OCI-LY7 (cell line): ENCODE results near the gene SPSB3. TPM values are rescaled to one million over a fixed set of nuclear protein-coding genes. Genes with fewer than 3 reads are reported as not detected.

Experiments used
- Bru-seq: library from RNA; stranded (reverse); fragments of 400-500 nt; gene quantifications from one replicate; lab custom pipeline; 2021; lab: Mats Ljungman, UMichigan
- BruChase-seq, 2 experiments: library from RNA; stranded (reverse); fragments of 400-500 nt; gene quantifications; one replicate each; lab custom pipeline; 2021; lab: Mats Ljungman, UMichigan
- BruUV-seq: library from RNA; stranded (reverse); fragments of 400-500 nt; replicated peaks from 2 replicates; lab custom pipeline; 2021; lab: Mats Ljungman, UMichigan
- CTCF ChIA-PET: fragments of 300-600 bp; sonication (Branson Sonifier 250); formaldehyde crosslinking; loops from one replicate; lab custom pipeline; 2022; ENCODE audit warnings: antibody characterized with exemption; ENCODE audit not compliant: unreplicated experiment; lab: Charles Lee
- POLR2A ChIA-PET: fragments of 300-600 bp; sonication (Branson Sonifier 250); formaldehyde crosslinking; loops from one replicate; lab custom pipeline; 2022; ENCODE audit warnings: antibody characterized with exemption; lab: Charles Lee
- DNase-seq: peaks from one replicate; pipeline ENCODE4 v3.0.0-alpha.2; 2015; ENCODE audit warnings: low spot score
- H2AFZ ChIP-seq: fragments of 200-600 bp; sonication (generic), shearing (Covaris generic); 2 replicates; pipeline ENCODE4 v1.6.1; 2014; ENCODE audit warnings: mild to moderate bottlenecking, antibody characterized with exemption, low read length, moderate library complexity
- H3K27ac ChIP-seq: fragments of 200-600 bp; sonication (generic); 2 replicates; pipeline ENCODE4 v1.5.1; 2014; ENCODE audit warnings: mixed run types, low read depth, mild to moderate bottlenecking, moderate library complexity, low read length, inconsistent platforms; ENCODE audit not compliant: poor library complexity, severe bottlenecking
- H3K36me3 ChIP-seq: fragments of 200-600 bp; sonication (generic); 2 replicates; pipeline ENCODE4 v1.6.1; 2014; ENCODE audit warnings: mild to moderate bottlenecking, antibody characterized with exemption, low read length, moderate library complexity, mixed read lengths; ENCODE audit not compliant: insufficient read depth
- H3K4me1 ChIP-seq: fragments of 200-600 bp; sonication (generic); 2 replicates; pipeline ENCODE4 v1.5.1; 2014; ENCODE audit warnings: mild to moderate bottlenecking, low read length; ENCODE audit not compliant: insufficient read depth, poor library complexity, severe bottlenecking
- H3K4me2 ChIP-seq: fragments of 200-600 bp; sonication (generic); 2 replicates; pipeline ENCODE4 v1.6.1; 2014; ENCODE audit warnings: mild to moderate bottlenecking, low read length
- H3K4me3 ChIP-seq: fragments of 200-600 bp; sonication (generic); 2 replicates; pipeline ENCODE4 v1.5.1; 2014; ENCODE audit warnings: mild to moderate bottlenecking, low read depth, low read length; ENCODE audit not compliant: poor library complexity, severe bottlenecking
- H3K79me2 ChIP-seq: fragments of 200-600 bp; sonication (generic); 2 replicates; pipeline ENCODE4 v1.6.1; 2016; ENCODE audit warnings: low read depth, mild to moderate bottlenecking, low read length, moderate library complexity, mixed read lengths; ENCODE audit not compliant: insufficient read depth
- H3K9me2 ChIP-seq: fragments of 200-600 bp; sonication (generic); 2 replicates; pipeline ENCODE4 v1.6.1; 2016; ENCODE audit warnings: mild to moderate bottlenecking, low read length, mixed read lengths; ENCODE audit not compliant: insufficient read depth
- H3K9me3 ChIP-seq: fragments of 200-600 bp; sonication (generic); 2 replicates; pipeline ENCODE4 v1.6.1; 2014; ENCODE audit warnings: mild to moderate bottlenecking, mixed run types, low read length, mixed read lengths
- H4K20me1 ChIP-seq: fragments of 200-600 bp; sonication (generic); 2 replicates; pipeline ENCODE4 v1.6.1; 2014; ENCODE audit warnings: mild to moderate bottlenecking, antibody characterized with exemption, low read length, moderate library complexity, mixed read lengths; ENCODE audit not compliant: insufficient read depth
- EZH2phosphoT487 ChIP-seq: fragments of 200-600 bp; sonication (generic); IDR thresholded peaks from 2 replicates; pipeline ENCODE4 v1.6.1; 2018; ENCODE audit warnings: low read depth, borderline replicate concordance, mild to moderate bottlenecking, mixed run types, antibody characterized with exemption, low read length, moderate library complexity, mixed read lengths
- intact Hi-C: fragments of 100-400 bp; cut with micrococcal nuclease; formaldehyde crosslinking; loops from one replicate; pipeline ENCODE4 v1.10.0; 2022; ENCODE audit not compliant: unreplicated experiment
- long read RNA-seq: library from polyadenylated mRNA; stranded (forward); transcript quantifications from one replicate; pipeline ENCODE4 v2.0.0, GENCODE V29; 2022
- total RNA-seq, 2 experiments: library from RNA; depleted of rRNA in 1 of 2; stranded (reverse); fragments of >200 nt in 1 of 2; shearing (Covaris generic) in 1 of 2; gene quantifications; 2 replicates each; pipeline ENCODE4 v1.2.3, GENCODE V29; 2014 to 2022
- TF ChIP-seq, protein P1 (sequence below): fragments of 200-600 bp; sonication (generic); conservative IDR thresholded peaks from 2 replicates; pipeline ENCODE4 v1.5.1; 2014; ENCODE audit warnings: mild to moderate bottlenecking, antibody characterized with exemption, low read length, moderate library complexity, mixed read lengths

SPSB3 gene
- 52.4 and 53.7 TPM in 2 replicates for total RNA-seq (2014; rRNA removed; shearing (Covaris generic))
- 33.6 and 39.5 TPM in 2 replicates for total RNA-seq (2022)
- Bru-seq, nascent RNA, result percentile 46 among the genes with signal in this experiment
- BruChase-seq, experiment 1, labeled RNA remaining after a 6-hour chase, result percentile 52 among the genes with signal in this experiment
- percentile 53 among the genes with signal in this experiment for BruChase-seq, experiment 2, labeled RNA remaining after a 2-hour chase
- long read RNA-seq, transcript SPSB3-209 (6 exons, 1,628 nt), result minor isoform, 33 of 160 reads
- long read RNA-seq, transcript SPSB3-204 (5 exons, 1,746 nt), result minor isoform, 12 of 160 reads
- long read RNA-seq, transcript SPSB3-208 (7 exons, 1,784 nt), result major isoform, 62 of 160 reads
- long read RNA-seq, transcript SPSB3-201 (6 exons, 1,449 nt), result minor isoform, 6 of 160 reads
- long read RNA-seq, partial matches to known transcripts, result 9 of 160 reads
- long read RNA-seq, other reads (novel, unspliced or antisense), result 28 of 160 reads

DNA sequence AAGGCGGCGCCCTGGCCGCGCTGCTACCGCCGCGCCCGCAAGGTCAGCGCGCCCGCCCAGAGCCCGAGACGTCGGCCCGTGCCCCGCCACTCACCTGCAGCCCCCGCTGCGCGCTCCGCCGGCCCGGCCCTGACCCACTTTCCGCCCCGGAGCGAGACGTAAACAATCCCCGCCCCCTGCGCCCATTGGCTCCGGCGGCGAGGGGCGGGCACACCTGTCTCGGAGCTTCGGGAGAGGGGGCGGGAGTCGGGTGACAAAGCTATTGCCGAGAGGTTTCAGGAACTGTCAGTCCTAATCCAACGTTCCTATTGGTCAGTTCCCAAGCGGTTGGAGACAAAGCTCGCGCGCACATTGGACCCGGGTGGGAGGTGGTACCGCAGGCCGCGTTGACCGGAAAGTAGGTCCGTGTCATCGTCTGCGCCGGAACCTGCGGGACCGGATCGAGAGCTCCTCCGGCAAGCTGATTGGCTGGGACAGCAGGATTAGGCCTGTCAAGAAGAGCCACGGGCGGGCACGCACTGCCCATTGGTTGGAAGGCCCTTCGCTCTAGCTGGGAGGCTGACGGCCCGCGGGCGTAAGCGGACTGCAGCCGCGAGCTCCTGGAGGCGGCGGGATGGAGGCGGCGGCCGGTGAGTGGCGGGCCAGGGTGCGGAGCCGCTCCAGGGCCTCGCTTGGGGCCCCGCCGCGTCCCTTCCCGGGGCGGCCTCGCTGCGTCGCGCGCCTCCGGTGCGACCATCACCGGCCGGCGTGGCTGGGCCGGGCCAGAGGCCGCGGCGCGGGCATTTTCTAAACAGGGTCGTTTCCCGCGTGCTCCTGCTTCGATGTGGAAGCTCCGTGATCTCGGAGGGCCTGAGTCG lies at the start of gene SPSB3, which contains the start of gene NUBP2:
TSS of gene SPSB3 (minus strand) at position 164 of the 857 bp plus-strand sequence. CDS start 1,088 bp downstream, outside the sequence.
TSS of gene NUBP2 (plus strand) at position 553 of the 857 bp plus-strand sequence. CDS start at position 614, 61 bp downstream.
- POLR2A ChIA-PET, result interaction anchor here (0.8 to 1.3 kb wide), 6 partner anchors 8 to 182 kb away, joined by 3 to 11 read pairs (median 6); partner anchors contain the start of genes EME2, IFT140, MRPS34 and MSRB1
- peaks cover 45% of the 10 kb centered on the region for H3K36me3 ChIP-seq
- TF ChIP-seq EZH2phosphoT487, result no peak
- TF ChIP-seq, protein P1, sequence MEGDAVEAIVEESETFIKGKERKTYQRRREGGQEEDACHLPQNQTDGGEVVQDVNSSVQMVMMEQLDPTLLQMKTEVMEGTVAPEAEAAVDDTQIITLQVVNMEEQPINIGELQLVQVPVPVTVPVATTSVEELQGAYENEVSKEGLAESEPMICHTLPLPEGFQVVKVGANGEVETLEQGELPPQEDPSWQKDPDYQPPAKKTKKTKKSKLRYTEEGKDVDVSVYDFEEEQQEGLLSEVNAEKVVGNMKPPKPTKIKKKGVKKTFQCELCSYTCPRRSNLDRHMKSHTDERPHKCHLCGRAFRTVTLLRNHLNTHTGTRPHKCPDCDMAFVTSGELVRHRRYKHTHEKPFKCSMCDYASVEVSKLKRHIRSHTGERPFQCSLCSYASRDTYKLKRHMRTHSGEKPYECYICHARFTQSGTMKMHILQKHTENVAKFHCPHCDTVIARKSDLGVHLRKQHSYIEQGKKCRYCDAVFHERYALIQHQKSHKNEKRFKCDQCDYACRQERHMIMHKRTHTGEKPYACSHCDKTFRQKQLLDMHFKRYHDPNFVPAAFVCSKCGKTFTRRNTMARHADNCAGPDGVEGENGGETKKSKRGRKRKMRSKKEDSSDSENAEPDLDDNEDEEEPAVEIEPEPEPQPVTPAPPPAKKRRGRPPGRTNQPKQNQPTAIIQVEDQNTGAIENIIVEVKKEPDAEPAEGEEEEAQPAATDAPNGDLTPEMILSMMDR, result no peak
- no peaks in the 10 kb centered on the region for H3K9me2 ChIP-seq
- peak within 1 kb of the TSS; percentile 82 for H3K4me2 ChIP-seq
- peak within 1 kb of the TSS; percentile 44 for H3K27ac ChIP-seq
- intact Hi-C loops, result loop anchor here (1.0 to 5.0 kb wide), 3 partner anchors 9 to 160 kb away; partner anchors contain the start of genes FAHD1, HAGH, MRPS34 and MSRB1
- DNase-seq, result peak; percentile 100
- H3K4me1 ChIP-seq, result peaks cover 13% of the 10 kb centered on the region
- no peaks in the 10 kb centered on the region for H3K9me3 ChIP-seq
- peak within 1 kb of the TSS; percentile 26; the same call in 1 of the 2 replicates for H2AFZ ChIP-seq
- peak within 1 kb of the TSS; percentile 89 for H3K4me3 ChIP-seq
- BruUV-seq, result no TSS peak
- no peaks in the 10 kb centered on the region; the same call in 1 of the 2 replicates for H4K20me1 ChIP-seq
- CTCF ChIA-PET, result interaction anchor here (0.6 to 0.7 kb wide), 2 partner anchors 77 to 168 kb away, joined by 5 to 9 read pairs; partner anchors contain the start of gene MAPK8IP3
- peaks cover 22% of the 10 kb centered on the region for H3K79me2 ChIP-seq

DNA sequence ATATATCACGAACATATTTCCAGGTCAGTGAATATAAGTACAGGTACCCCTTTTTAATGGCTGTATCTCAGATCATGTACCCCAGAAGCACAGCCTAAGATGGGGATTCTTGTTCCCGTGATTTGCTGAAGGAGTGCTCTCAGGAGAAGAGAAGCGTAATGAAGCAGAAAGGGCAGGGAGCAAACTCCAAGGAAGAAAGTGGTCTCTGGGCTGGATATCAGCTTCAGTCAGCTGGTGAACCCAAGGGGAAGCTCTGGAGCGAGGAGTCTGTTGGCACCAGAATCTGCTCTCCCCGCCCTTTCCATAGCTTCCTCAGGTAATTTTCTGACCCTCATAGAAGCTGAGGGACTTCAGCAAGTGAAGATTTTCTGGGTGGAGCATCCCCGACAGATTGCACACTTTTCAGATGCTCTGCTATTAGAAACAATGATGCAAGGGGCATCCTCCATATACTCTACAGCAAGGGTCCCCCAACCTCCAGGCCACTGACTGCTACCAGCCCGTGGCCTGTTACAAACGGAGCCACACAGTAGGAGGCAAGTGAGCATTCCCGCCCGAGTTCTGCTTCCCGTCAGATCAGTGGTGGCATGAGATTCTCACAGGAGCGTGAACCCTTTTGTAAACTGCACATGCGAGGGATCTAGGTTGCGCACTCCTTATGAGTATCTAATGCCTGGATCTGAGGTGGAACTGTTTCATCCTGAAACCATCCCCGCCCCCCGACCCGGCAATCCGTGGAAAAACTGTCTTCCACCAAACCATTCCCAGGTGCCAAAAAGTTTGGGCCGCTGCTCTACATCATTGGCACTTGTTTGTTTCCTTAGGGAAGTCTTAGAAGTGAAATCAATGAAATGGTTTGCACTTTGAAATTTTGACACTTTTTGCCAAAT lies 49.1 kb upstream of the SPSB3 start:
- ChIA-PET POLR2A (no interaction called here), CTCF (no interaction called here)
- intact Hi-C loops, result no loop called here
- H3K27ac ChIP-seq, result no peak overlapping the region
- H4K20me1 ChIP-seq, result no peaks in the 10 kb centered on the region
- no peak overlapping the region for H3K4me2 ChIP-seq
- H3K4me1 ChIP-seq, result peaks cover 19% of the 10 kb centered on the region
- no peaks in the 10 kb centered on the region for H3K36me3 ChIP-seq
- TF ChIP-seq EZH2phosphoT487, result no peak
- TF ChIP-seq, protein P1, result no peak
- no TSS peak for BruUV-seq
- no peak overlapping the region for H2AFZ ChIP-seq
- no peaks in the 10 kb centered on the region for H3K9me2 ChIP-seq
- H3K4me3 ChIP-seq, result no peak overlapping the region
- H3K9me3 ChIP-seq, result no peaks in the 10 kb centered on the region
- no peak for DNase-seq
- no peaks in the 10 kb centered on the region for H3K79me2 ChIP-seq
